HepG2 (cell line): Measurements from ENCODE around the gene KDM4F. TPM values are rescaled to one million over a fixed set of nuclear protein-coding genes. Genes with fewer than 3 reads are reported as not detected.

Source experiments
- ATAC-seq: fragments of 200-7000 bp; cut with Tn5 transposase; 3 replicates; pipeline ENCODE4 v1.9.1; 2020; ENCODE audit warnings: mild to moderate bottlenecking, moderate library complexity
- BruUV-seq: library from RNA; stranded (reverse); fragments of 400-500 nt; replicated peaks from 2 replicates; lab custom pipeline; 2021; lab: Mats Ljungman, UMichigan
- CTCF ChIA-PET: fragments of 300-600 bp; formaldehyde crosslinking; extraction: SDS; loops from one replicate; lab custom pipeline; 2021; ENCODE audit warnings: low total read pairs, inconsistent platforms, low intra/inter-chr PET ratio; lab: Yijun Ruan, JAX
- POLR2A ChIA-PET: fragments of 350-600 bp; sonication (Branson Sonifier 250); formaldehyde crosslinking; loops from one replicate; lab custom pipeline; 2020; ENCODE audit warnings: antibody characterized with exemption, inconsistent platforms; lab: Yijun Ruan, JAX
- DNase-seq: peaks from one replicate; pipeline ENCODE4 v3.0.0-alpha.2; 2015; ENCODE audit warnings: low spot score
- FAIRE-seq: peaks from 3 replicates; lab custom pipeline; 2011; peaks lifted over from hg19 to GRCh38; lab: Jason Lieb, UNC
- H2AFZ ChIP-seq: one replicate; pipeline ENCODE4 v1.6.1; 2011; ENCODE audit warnings: low read length, inconsistent platforms
- H3K27ac ChIP-seq: fragments of 300-600 bp; 3 replicates; pipeline ENCODE4 v1.8.0; 2011; ENCODE audit warnings: mixed run types, mild to moderate bottlenecking, mixed read lengths, low read length, inconsistent platforms; ENCODE audit not compliant: insufficient read depth; ENCODE audit errors: extremely low read length
- H3K27me3 ChIP-seq, 2 experiments: fragments of 200-600 bp in 1 of 2; 2 replicates in 1 of 2; 3 replicates in 1 of 2; pipeline versions ENCODE4 v1.6.0 to v1.8.0; 2011; ENCODE audit warnings: low read length in 2 of 2, mild to moderate bottlenecking in 2 of 2, moderate library complexity in 2 of 2, inconsistent platforms in 1 of 2; ENCODE audit not compliant: insufficient read depth in 2 of 2, control insufficient read depth in 1 of 2
- H3K36me3 ChIP-seq, 2 experiments: fragments of 200-600 bp in 1 of 2; replicated peaks in 1 of 2; 2 replicates in 1 of 2; 3 replicates in 1 of 2; pipeline versions ENCODE4 v1.5.1 to v1.8.0; 2011; ENCODE audit warnings: low read length in 2 of 2, inconsistent platforms in 1 of 2; ENCODE audit not compliant: insufficient read depth in 2 of 2, control insufficient read depth in 1 of 2
- H3K4me1 ChIP-seq: 2 replicates; pipeline ENCODE4 v1.5.1; 2012; ENCODE audit warnings: low read length, inconsistent platforms; ENCODE audit not compliant: insufficient read depth
- H3K4me2 ChIP-seq: 2 replicates; pipeline ENCODE4 v1.6.0; 2011; ENCODE audit warnings: low read depth, low read length, inconsistent platforms
- H3K4me3 ChIP-seq, 3 experiments: fragments of 200-600 bp in 1 of 3; sonication (generic), shearing (Covaris generic) in 1 of 3; replicated peaks in 1 of 3; 2 replicates each; pipeline ENCODE4 v1.5.1; 2011 to 2016; ENCODE audit warnings: low read length in 3 of 3, inconsistent platforms in 2 of 3, low read depth in 2 of 3, mild to moderate bottlenecking in 2 of 3, control low read depth in 1 of 3, mixed read lengths in 1 of 3; ENCODE audit not compliant: insufficient read depth in 1 of 3
- H3K79me2 ChIP-seq: one replicate; pipeline ENCODE4 v1.6.1; 2011; ENCODE audit warnings: low read length, inconsistent platforms; ENCODE audit not compliant: insufficient read depth
- H3K9ac ChIP-seq: 2 replicates; pipeline ENCODE4 v1.6.0; 2011; ENCODE audit warnings: mild to moderate bottlenecking, low read depth, low read length, inconsistent platforms; ENCODE audit not compliant: insufficient read depth
- H3K9me3 ChIP-seq: 2 replicates; pipeline ENCODE4 v1.5.1; 2012; ENCODE audit warnings: mild to moderate bottlenecking, low read length
- H4K20me1 ChIP-seq: 2 replicates; pipeline ENCODE4 v1.6.0; 2011; ENCODE audit warnings: inconsistent platforms, mild to moderate bottlenecking, low read length, moderate library complexity; ENCODE audit not compliant: insufficient read depth
- CAMTA2 ChIP-seq: sonication (generic); formaldehyde crosslinking; IDR thresholded peaks from 2 replicates; pipeline ENCODE4 v1.4.0; 2020; ENCODE audit warnings: mild to moderate bottlenecking, missing genetic modification reagents, borderline replicate concordance
- CC2D1A ChIP-seq: sonication (generic); formaldehyde crosslinking; IDR thresholded peaks from 2 replicates; pipeline ENCODE4 v1.8.1; 2023; ENCODE audit warnings: mild to moderate bottlenecking, missing genetic modification reagents
- HES4 ChIP-seq: sonication (generic); formaldehyde crosslinking; IDR thresholded peaks from 2 replicates; pipeline ENCODE4 v1.9.0; 2021; ENCODE audit warnings: mild to moderate bottlenecking, missing genetic modification reagents, borderline replicate concordance
- ISX ChIP-seq: sonication (generic); formaldehyde crosslinking; conservative IDR thresholded peaks from 2 replicates; pipeline ENCODE4 v1.5.0; 2020; ENCODE audit warnings: missing genetic modification reagents
- MAFF ChIP-seq: IDR thresholded peaks from 2 replicates; pipeline ENCODE4 v1.6.1; 2011; ENCODE audit warnings: low read depth, low read length, improper control_type of control experiment
- MAFK ChIP-seq, 2 experiments: IDR thresholded peaks in 1 of 2; conservative IDR thresholded peaks in 1 of 2; 2 replicates each; pipeline ENCODE4 v1.6.1; 2011; ENCODE audit warnings: improper control_type of control experiment in 2 of 2, low read length in 2 of 2
- MIER2 ChIP-seq: IDR thresholded peaks from 2 replicates; pipeline ENCODE4 v1.6.1; 2016; ENCODE audit warnings: missing biosample characterization, missing genetic modification reagents
- MXD4 ChIP-seq: IDR thresholded peaks from 2 replicates; pipeline ENCODE4 v1.6.1; 2016; ENCODE audit warnings: mild to moderate bottlenecking, missing biosample characterization, missing genetic modification reagents
- ZFAT ChIP-seq: sonication (generic); formaldehyde crosslinking; conservative IDR thresholded peaks from 2 replicates; pipeline ENCODE4 v1.8.1; 2023; ENCODE audit warnings: missing genetic modification reagents, inconsistent platforms
- ZFX ChIP-seq: sonication (generic); formaldehyde crosslinking; IDR thresholded peaks from 2 replicates; pipeline ENCODE4 v1.4.0; 2020; ENCODE audit warnings: mild to moderate bottlenecking, low read depth, missing genetic modification reagents, moderate library complexity
- ZNF564 ChIP-seq: sonication (generic); formaldehyde crosslinking; IDR thresholded peaks from 2 replicates; pipeline ENCODE4 v1.8.1; 2023; ENCODE audit warnings: mild to moderate bottlenecking, missing genetic modification reagents
- ZNF644 ChIP-seq: IDR thresholded peaks from 2 replicates; pipeline ENCODE4 v1.6.1; 2016; ENCODE audit warnings: low read depth
- ZNF841 ChIP-seq: sonication (generic); formaldehyde crosslinking; IDR thresholded peaks from 2 replicates; pipeline ENCODE4 v1.8.1; 2023; ENCODE audit warnings: missing genetic modification reagents, borderline replicate concordance
- ZSCAN20 ChIP-seq: sonication (generic); formaldehyde crosslinking; IDR thresholded peaks from 2 replicates; pipeline ENCODE4 v1.4.0; 2020; ENCODE audit warnings: missing genetic modification reagents, mild to moderate bottlenecking, borderline replicate concordance
- WGBS: methylation state at CpG from one replicate; pipeline ENCODE4 v1.1.6; 2017; ENCODE audit warnings: low lambda C conversion rate; 5-methylcytosine and 5-hydroxymethylcytosine counted together
- in situ Hi-C: cut with HindIII; loops from 2 replicates; pipeline ENCODE4 v1.10.0; 2017; ENCODE audit warnings: low pct_unique_long_range_greater_than_20kb; ENCODE audit not compliant: extremely low pct_ligation_motif_present
- intact Hi-C: fragments of 100-400 bp; cut with micrococcal nuclease; formaldehyde crosslinking; loops from one replicate; pipeline ENCODE4 v1.10.0; 2022; ENCODE audit not compliant: unreplicated experiment
- polyA plus RNA-seq, 8 experiments: library from polyadenylated mRNA; depleted of rRNA in 3 of 8; stranded (reverse) in 7 of 8; unstranded in 1 of 8; fragments of >200 nt; fragmentation: Illumina TruSeq in 4 of 8; extraction: Trizol in 4 of 8; gene quantifications; 2 replicates each; pipeline versions ENCODE4 v1.2.1 to v1.2.3, GENCODE V29; 2011 to 2016; ENCODE audit warnings: low read depth in 4 of 8, missing spikeins in 1 of 8, mixed read lengths in 1 of 8; ENCODE audit not compliant: insufficient read depth in 1 of 8
- total RNA-seq, 5 experiments: library from RNA; depleted of rRNA; stranded (reverse); fragments of >200 nt; fragmentation: Illumina TruSeq; extraction: Trizol; gene quantifications; 2 replicates each; pipeline ENCODE4 v1.2.3, GENCODE V29; 2016; ENCODE audit warnings: low read depth in 1 of 5
- TF ChIP-seq, protein P1 (sequence below): sonication (generic); formaldehyde crosslinking; conservative IDR thresholded peaks from 2 replicates; pipeline ENCODE4 v1.4.0; 2020; ENCODE audit warnings: missing genetic modification reagents
- TF ChIP-seq, protein P2 (sequence below): sonication (generic); formaldehyde crosslinking; IDR thresholded peaks from 2 replicates; pipeline ENCODE4 v1.8.1; 2023; ENCODE audit warnings: missing genetic modification reagents, mild to moderate bottlenecking, borderline replicate concordance
- TF ChIP-seq, protein P3 (sequence below): sonication (generic); formaldehyde crosslinking; IDR thresholded peaks from 2 replicates; pipeline ENCODE4 v1.4.0; 2020; ENCODE audit warnings: missing genetic modification reagents
- TF ChIP-seq, protein P4 (sequence below): sonication (generic); formaldehyde crosslinking; IDR thresholded peaks from 2 replicates; pipeline ENCODE4 v1.4.0; 2020; ENCODE audit warnings: mild to moderate bottlenecking, missing genetic modification reagents

KDM4F gene
- total and polyA plus RNA-seq, 2 of the 13 experiments (the other 11 are each of a cell fraction or from before 2014, with no cell fraction given), result not detected

DNA sequence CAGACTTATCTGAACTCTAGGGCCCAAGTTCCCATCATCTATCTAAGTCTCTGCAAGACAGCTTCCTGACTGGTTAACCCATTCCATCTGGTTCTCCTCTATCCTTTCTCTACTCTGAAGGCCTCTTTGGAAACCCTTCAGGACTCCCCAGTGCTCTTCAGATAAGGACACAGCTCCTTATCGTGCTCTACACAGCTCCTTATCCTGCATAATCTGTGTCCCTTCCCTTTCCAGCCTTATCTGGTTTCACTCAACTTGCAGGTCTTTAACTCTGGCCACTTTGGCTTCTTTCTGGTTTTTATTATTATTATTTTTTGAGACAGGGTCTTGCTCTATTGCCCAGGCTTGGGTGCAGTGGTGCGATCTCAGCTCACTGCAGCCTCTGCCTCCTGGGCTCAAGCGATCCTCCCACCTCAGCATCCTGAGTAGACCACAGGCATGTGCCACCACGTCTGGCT, 51.0 kb downstream of the KDM4F start:
- no peak for DNase-seq
- BruUV-seq, result no TSS peak
- TF ChIP-seq ZSCAN20 (CRISPR knock-in tag) (no peak), MAFF (no peak), HES4 (CRISPR knock-in tag) (no peak), ZNF841 (CRISPR knock-in tag) (no peak), CC2D1A (CRISPR knock-in tag) (no peak), MXD4 (no peak), ZNF644 (CRISPR knock-in tag) (no peak), ZFX (CRISPR knock-in tag) (no peak), CAMTA2 (CRISPR knock-in tag) (no peak), ISX (CRISPR knock-in tag) (no peak), MAFK (conservative IDR thresholded peaks at IDR 0.05 in 1 of 2, IDR thresholded peaks at IDR 0.05 in 1 of 2; ENCODE audit: low read length in 2 of 2) (no peak), MIER2 (no peak), ZFAT (no peak), ZNF564 (CRISPR knock-in tag) (no peak)
- TF ChIP-seq, protein P1, sequence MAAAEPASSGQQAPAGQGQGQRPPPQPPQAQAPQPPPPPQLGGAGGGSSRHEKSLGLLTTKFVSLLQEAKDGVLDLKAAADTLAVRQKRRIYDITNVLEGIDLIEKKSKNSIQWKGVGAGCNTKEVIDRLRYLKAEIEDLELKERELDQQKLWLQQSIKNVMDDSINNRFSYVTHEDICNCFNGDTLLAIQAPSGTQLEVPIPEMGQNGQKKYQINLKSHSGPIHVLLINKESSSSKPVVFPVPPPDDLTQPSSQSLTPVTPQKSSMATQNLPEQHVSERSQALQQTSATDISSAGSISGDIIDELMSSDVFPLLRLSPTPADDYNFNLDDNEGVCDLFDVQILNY (CRISPR knock-in tag), result no peak
- TF ChIP-seq, protein P2, sequence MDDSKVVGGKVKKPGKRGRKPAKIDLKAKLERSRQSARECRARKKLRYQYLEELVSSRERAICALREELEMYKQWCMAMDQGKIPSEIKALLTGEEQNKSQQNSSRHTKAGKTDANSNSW (CRISPR knock-in tag), result no peak
- TF ChIP-seq, protein P3, sequence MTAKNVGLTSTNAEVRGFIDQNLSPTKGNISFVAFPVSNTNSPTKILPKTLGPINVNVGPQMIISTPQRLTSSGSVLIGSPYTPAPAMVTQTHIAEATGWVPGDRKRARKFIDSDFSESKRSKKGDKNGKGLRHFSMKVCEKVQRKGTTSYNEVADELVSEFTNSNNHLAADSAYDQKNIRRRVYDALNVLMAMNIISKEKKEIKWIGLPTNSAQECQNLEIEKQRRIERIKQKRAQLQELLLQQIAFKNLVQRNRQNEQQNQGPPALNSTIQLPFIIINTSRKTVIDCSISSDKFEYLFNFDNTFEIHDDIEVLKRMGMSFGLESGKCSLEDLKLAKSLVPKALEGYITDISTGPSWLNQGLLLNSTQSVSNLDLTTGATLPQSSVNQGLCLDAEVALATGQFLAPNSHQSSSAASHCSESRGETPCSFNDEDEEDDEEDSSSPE (CRISPR knock-in tag), result no peak
- TF ChIP-seq, protein P4, sequence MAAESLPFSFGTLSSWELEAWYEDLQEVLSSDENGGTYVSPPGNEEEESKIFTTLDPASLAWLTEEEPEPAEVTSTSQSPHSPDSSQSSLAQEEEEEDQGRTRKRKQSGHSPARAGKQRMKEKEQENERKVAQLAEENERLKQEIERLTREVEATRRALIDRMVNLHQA, result no peak
- WGBS, result 89% methylated on average over 4 of the region's 4 CpGs
- in situ Hi-C loops (no loop called here), intact Hi-C loops (no loop called here)
- Histone ChIP-seq H3K36me3 (no peaks in the 10 kb centered on the region), H3K79me2 (no peaks in the 10 kb centered on the region), H3K4me3 (no peak overlapping the region), H3K9ac (no peak overlapping the region), H4K20me1 (no peaks in the 10 kb centered on the region), H3K27ac (no peak overlapping the region), H3K4me1 (no peaks in the 10 kb centered on the region), H3K27me3 (no peaks in the 10 kb centered on the region), H3K4me2 (no peak overlapping the region), H2AFZ (no peak overlapping the region), H3K9me3 (no peaks in the 10 kb centered on the region)
- CTCF ChIA-PET, result no interaction called here
- FAIRE-seq, result no peak
- ATAC-seq, result no peak
- POLR2A ChIA-PET, result no interaction called here
